ENCODE data around the gene FLYWCH2. TPM values are rescaled to one million over a fixed set of nuclear protein-coding genes. Genes with fewer than 3 reads are reported as not detected.

FLYWCH2 gene
- total and polyA plus RNA-seq, 2 of the 13 experiments (the other 11 are each of a cell fraction or from before 2014, with no cell fraction given) = 16.9 to 19.8 TPM

DNA sequence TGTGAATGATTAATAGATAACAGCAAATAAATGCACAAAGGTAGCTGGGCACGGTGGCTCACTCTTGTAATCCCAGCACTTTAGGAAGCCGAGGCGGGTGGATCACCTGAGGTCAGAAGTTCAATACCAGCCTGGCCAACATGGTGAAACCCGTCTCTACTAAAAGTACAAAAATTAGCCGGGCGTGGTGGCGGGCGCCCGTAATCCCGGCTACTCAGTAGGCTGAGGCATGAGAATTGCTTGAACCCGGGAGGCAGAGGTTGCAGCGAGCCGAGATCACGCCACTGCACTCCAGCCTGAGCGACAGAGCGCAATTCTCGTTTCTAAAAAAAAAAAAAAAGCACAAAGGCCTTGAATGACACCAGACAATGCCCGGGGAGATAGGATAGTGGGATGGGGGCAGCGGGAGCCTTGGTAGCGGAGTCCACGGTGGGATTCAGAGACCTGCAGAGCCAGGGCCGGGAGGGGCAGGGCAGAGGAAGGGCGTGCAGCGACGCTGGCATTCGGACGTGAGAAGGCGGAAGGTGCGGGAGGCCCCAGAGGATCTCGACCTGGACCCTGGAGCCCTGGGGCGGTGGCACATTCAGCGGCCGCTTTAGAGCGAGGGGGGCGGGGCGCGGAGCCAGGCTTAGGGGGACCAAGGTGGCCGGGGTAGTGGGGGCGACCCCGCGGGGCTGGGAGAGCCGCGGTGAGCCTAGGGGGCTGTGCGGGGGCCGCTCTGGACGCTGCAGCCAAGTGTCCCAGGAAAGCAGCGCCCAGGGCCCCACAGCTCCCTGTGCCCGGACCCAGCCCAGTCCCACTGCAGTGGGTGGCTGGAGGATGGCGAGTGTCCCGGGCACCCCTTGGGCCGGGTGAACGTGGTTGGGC lies 999 bp upstream of the FLYWCH2 start (continued):
- TF ChIP-seq POLR2G (IDR thresholded peaks at IDR 0.05; ENCODE audit: low read depth, low read length) (no peak), FOXA3 (CRISPR knock-in tag; IDR thresholded peaks at IDR 0.05) (no peak), NRL (CRISPR knock-in tag; IDR thresholded peaks at IDR 0.05; ENCODE audit: borderline replicate concordance) (no peak), TMF1 (CRISPR knock-in tag; IDR thresholded peaks at IDR 0.05; ENCODE audit: low read depth) (no peak), HNF4A (CRISPR knock-in tag; IDR thresholded peaks at IDR 0.05) (no peak), ZNF317 (CRISPR knock-in tag; IDR thresholded peaks at IDR 0.05) (no peak), ZMYM3 (CRISPR knock-in tag; IDR thresholded peaks at IDR 0.05) (no peak), ZNF839 (CRISPR knock-in tag; IDR thresholded peaks at IDR 0.05; ENCODE audit: borderline replicate concordance) (no peak), CEBPB (IDR thresholded peaks at IDR 0.05; ENCODE audit: borderline replicate concordance, low read depth, low read length) (no peak), CCAR2 (optimal IDR thresholded peaks at IDR 0.05; ENCODE audit: low read depth, low read length) (no peak), ZNF326 (CRISPR knock-in tag; IDR thresholded peaks at IDR 0.05; ENCODE audit: borderline replicate concordance) (no peak), JARID2 (CRISPR knock-in tag; IDR thresholded peaks at IDR 0.05; ENCODE audit: insufficient replicate concordance) (no peak), ZFP36L2 (CRISPR knock-in tag; IDR thresholded peaks at IDR 0.05) (no peak), ZNF232 (CRISPR knock-in tag; IDR thresholded peaks at IDR 0.05; ENCODE audit: borderline replicate concordance) (no peak), TP53 (CRISPR knock-in tag; conservative IDR thresholded peaks at IDR 0.05) (no peak)
- TF ChIP-seq, protein P1, sequence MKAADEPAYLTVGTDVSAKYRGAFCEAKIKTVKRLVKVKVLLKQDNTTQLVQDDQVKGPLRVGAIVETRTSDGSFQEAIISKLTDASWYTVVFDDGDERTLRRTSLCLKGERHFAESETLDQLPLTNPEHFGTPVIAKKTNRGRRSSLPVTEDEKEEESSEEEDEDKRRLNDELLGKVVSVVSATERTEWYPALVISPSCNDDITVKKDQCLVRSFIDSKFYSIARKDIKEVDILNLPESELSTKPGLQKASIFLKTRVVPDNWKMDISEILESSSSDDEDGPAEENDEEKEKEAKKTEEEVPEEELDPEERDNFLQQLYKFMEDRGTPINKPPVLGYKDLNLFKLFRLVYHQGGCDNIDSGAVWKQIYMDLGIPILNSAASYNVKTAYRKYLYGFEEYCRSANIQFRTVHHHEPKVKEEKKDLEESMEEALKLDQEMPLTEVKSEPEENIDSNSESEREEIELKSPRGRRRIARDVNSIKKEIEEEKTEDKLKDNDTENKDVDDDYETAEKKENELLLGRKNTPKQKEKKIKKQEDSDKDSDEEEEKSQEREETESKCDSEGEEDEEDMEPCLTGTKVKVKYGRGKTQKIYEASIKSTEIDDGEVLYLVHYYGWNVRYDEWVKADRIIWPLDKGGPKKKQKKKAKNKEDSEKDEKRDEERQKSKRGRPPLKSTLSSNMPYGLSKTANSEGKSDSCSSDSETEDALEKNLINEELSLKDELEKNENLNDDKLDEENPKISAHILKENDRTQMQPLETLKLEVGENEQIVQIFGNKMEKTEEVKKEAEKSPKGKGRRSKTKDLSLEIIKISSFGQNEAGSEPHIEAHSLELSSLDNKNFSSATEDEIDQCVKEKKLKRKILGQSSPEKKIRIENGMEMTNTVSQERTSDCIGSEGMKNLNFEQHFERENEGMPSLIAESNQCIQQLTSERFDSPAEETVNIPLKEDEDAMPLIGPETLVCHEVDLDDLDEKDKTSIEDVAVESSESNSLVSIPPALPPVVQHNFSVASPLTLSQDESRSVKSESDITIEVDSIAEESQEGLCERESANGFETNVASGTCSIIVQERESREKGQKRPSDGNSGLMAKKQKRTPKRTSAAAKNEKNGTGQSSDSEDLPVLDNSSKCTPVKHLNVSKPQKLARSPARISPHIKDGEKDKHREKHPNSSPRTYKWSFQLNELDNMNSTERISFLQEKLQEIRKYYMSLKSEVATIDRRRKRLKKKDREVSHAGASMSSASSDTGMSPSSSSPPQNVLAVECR (CRISPR knock-in tag; IDR thresholded peaks at IDR 0.05; ENCODE audit: borderline replicate concordance) = 0 out of 2 replicates have a peak, but pooled peaks have one; percentile 5
- TF ChIP-seq, protein P2, sequence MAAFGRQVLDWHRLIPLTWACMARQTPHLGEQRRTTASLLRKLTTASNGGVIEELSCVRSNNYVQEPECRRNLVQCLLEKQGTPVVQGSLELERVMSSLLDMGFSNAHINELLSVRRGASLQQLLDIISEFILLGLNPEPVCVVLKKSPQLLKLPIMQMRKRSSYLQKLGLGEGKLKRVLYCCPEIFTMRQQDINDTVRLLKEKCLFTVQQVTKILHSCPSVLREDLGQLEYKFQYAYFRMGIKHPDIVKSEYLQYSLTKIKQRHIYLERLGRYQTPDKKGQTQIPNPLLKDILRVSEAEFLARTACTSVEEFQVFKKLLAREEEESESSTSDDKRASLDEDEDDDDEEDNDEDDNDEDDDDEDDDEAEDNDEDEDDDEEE (CRISPR knock-in tag; IDR thresholded peaks at IDR 0.05) = no peak
- TF ChIP-seq, protein P3, sequence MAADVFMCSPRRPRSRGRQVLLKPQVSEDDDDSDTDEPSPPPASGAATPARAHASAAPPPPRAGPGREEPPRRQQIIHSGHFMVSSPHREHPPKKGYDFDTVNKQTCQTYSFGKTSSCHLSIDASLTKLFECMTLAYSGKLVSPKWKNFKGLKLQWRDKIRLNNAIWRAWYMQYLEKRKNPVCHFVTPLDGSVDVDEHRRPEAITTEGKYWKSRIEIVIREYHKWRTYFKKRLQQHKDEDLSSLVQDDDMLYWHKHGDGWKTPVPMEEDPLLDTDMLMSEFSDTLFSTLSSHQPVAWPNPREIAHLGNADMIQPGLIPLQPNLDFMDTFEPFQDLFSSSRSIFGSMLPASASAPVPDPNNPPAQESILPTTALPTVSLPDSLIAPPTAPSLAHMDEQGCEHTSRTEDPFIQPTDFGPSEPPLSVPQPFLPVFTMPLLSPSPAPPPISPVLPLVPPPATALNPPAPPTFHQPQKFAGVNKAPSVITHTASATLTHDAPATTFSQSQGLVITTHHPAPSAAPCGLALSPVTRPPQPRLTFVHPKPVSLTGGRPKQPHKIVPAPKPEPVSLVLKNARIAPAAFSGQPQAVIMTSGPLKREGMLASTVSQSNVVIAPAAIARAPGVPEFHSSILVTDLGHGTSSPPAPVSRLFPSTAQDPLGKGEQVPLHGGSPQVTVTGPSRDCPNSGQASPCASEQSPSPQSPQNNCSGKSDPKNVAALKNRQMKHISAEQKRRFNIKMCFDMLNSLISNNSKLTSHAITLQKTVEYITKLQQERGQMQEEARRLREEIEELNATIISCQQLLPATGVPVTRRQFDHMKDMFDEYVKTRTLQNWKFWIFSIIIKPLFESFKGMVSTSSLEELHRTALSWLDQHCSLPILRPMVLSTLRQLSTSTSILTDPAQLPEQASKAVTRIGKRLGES (CRISPR knock-in tag; IDR thresholded peaks at IDR 0.05; ENCODE audit: borderline replicate concordance) = no peak
- TF ChIP-seq, protein P4, sequence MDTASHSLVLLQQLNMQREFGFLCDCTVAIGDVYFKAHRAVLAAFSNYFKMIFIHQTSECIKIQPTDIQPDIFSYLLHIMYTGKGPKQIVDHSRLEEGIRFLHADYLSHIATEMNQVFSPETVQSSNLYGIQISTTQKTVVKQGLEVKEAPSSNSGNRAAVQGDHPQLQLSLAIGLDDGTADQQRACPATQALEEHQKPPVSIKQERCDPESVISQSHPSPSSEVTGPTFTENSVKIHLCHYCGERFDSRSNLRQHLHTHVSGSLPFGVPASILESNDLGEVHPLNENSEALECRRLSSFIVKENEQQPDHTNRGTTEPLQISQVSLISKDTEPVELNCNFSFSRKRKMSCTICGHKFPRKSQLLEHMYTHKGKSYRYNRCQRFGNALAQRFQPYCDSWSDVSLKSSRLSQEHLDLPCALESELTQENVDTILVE (CRISPR knock-in tag; IDR thresholded peaks at IDR 0.05) = no peak
- TF ChIP-seq, protein P5, sequence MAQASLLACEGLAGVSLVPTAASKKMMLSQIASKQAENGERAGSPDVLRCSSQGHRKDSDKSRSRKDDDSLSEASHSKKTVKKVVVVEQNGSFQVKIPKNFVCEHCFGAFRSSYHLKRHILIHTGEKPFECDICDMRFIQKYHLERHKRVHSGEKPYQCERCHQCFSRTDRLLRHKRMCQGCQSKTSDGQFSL (CRISPR knock-in tag; IDR thresholded peaks at IDR 0.05) = no peak

All from HepG2 (cell line).